ENCODE results near the gene EEA1. TPM values are rescaled to one million over a fixed set of nuclear protein-coding genes. Genes with fewer than 3 reads are reported as not detected.

The EEA1 gene
- total and polyA plus RNA-seq, 10 of the 15 experiments (the other 5 are each of a cell fraction or from before 2014, with no cell fraction given) = 5.5 to 40.3 (median 13.5) TPM

GRCh38 chr12:92921877-92922276 is 7.2 kb downstream of the EEA1 start (continued):
- TF ChIP-seq ETV6 (conservative IDR thresholded peaks at IDR 0.05 in 1 of 2, IDR thresholded peaks at IDR 0.05 in 1 of 2; ENCODE audit: borderline replicate concordance in 1 of 2, low read depth in 1 of 2) (peak in 1 of 2 experiments; percentile 95; a peak in 2 of 4 replicates), BRCA1 (IDR thresholded peaks at IDR 0.05; ENCODE audit: low read depth, low read length) (no peak), MEF2B (IDR thresholded peaks at IDR 0.05; ENCODE audit: partially characterized antibody, poor library complexity, severe bottlenecking) (no peak), EP300 (IDR thresholded peaks at IDR 0.05; ENCODE audit: borderline replicate concordance in 1 of 2, control insufficient read depth in 1 of 2, low read depth in 2 of 2, low read length in 2 of 2) (peak in 1 of 2 experiments; percentile 47; a peak in 2 of 4 replicates), BMI1 (IDR thresholded peaks at IDR 0.05; ENCODE audit: borderline replicate concordance) (no peak), BCL11A (IDR thresholded peaks at IDR 0.05; ENCODE audit: low read depth, low read length) (peak; percentile 77), BHLHE40 (IDR thresholded peaks at IDR 0.05; ENCODE audit: borderline replicate concordance in 1 of 2, low read depth in 2 of 2, low read length in 1 of 2) (peak; percentile 38 to 64; a peak in 1 of 4 replicates), SIN3A (IDR thresholded peaks at IDR 0.05; ENCODE audit: low read depth, low read length) (no peak), EED (IDR thresholded peaks at IDR 0.05; ENCODE audit: low read depth) (peak; percentile 93), GABPA (IDR thresholded peaks at IDR 0.05; ENCODE audit: low read depth) (no peak), ZBTB11 (CRISPR knock-in tag; IDR thresholded peaks at IDR 0.05) (no peak), JUND (IDR thresholded peaks at IDR 0.05; ENCODE audit: low read depth, low read length) (no peak), NRF1 (conservative IDR thresholded peaks at IDR 0.05; ENCODE audit: low read depth, low read length) (no peak), ATF7 (IDR thresholded peaks at IDR 0.05; ENCODE audit: low read depth) (peak; percentile 61; the same call in 1 of the 2 replicates), POLR2AphosphoS2 (IDR thresholded peaks at IDR 0.05; ENCODE audit: low read depth, low read length) (no peak), YBX1 (IDR thresholded peaks at IDR 0.05) (no peak), ZNF274 (IDR thresholded peaks at IDR 0.05; ENCODE audit: insufficient read depth, insufficient read length) (no peak), ESRRA (IDR thresholded peaks at IDR 0.05; ENCODE audit: low read length) (no peak), SREBF1 (IDR thresholded peaks at IDR 0.05; ENCODE audit: low read length) (no peak), CREB1 (IDR thresholded peaks at IDR 0.05; ENCODE audit: low read depth) (peak; percentile 50; the same call in 1 of the 2 replicates), EZH2 (IDR thresholded peaks at IDR 0.05; ENCODE audit: borderline replicate concordance, control insufficient read depth, low read depth, low read length) (no peak), E2F4 (IDR thresholded peaks at IDR 0.05; ENCODE audit: low read depth, low read length) (no peak), TBL1XR1 (IDR thresholded peaks at IDR 0.05; ENCODE audit: low read depth, low read length) (no peak), IKZF2 (IDR thresholded peaks at IDR 0.05) (peak; percentile 71 to 87), SMAD1 (IDR thresholded peaks at IDR 0.05; ENCODE audit: low read depth, partially characterized antibody) (no peak), ZBTB33 (IDR thresholded peaks at IDR 0.05) (no peak)
